ENCODE results near the gene CFAP46.
"Not testable (repeated sequence)": the region's sequence is repeated elsewhere in the genome, so short reads cannot be mapped to it uniquely, and the experiment has no call there.

The CFAP46 gene

DNA sequence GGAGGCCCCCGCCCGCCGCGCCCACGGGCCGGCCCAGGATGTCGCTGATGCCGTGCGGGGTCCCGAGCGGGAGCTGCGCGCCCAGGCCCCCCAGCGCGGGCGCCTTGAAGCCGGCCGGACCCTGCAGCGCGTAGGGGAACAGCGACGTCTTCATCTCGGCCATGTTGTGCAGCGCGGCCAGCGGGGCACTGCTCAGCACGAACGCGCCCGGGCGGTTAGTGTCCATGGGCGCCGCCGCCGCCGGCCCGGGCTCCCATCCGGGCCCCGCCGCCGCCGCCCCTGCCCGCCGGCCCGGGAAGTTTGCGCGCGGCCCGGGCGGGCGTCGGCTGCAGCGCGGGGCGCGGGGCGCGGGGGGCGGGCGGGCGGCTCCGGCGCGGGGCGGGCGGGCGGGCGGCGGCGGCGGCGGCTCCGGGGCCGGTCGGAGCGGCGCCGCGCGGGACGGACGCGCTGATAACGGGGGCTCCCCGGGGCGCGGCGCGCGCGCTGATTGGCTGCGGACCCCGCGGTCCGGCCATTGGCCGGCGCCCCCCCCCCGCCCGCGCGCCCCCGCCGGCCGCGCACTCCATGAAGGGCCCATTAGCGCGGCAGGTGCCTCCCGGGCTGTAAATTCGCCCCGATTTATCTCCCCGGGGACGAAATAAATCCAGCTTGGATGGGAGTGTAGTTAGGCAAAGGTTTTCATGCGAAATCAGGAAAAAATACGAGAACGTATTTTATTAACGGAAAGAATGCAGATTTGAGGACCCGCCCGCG lies 156.5 kb downstream of the CFAP46 start, which contains the start of gene NKX6-2:
TSS of gene NKX6-2 (minus strand) at position 425 of the 753 bp plus-strand sequence. CDS start at position 226, 199 bp downstream.
- no peak for DNase-seq

DNA sequence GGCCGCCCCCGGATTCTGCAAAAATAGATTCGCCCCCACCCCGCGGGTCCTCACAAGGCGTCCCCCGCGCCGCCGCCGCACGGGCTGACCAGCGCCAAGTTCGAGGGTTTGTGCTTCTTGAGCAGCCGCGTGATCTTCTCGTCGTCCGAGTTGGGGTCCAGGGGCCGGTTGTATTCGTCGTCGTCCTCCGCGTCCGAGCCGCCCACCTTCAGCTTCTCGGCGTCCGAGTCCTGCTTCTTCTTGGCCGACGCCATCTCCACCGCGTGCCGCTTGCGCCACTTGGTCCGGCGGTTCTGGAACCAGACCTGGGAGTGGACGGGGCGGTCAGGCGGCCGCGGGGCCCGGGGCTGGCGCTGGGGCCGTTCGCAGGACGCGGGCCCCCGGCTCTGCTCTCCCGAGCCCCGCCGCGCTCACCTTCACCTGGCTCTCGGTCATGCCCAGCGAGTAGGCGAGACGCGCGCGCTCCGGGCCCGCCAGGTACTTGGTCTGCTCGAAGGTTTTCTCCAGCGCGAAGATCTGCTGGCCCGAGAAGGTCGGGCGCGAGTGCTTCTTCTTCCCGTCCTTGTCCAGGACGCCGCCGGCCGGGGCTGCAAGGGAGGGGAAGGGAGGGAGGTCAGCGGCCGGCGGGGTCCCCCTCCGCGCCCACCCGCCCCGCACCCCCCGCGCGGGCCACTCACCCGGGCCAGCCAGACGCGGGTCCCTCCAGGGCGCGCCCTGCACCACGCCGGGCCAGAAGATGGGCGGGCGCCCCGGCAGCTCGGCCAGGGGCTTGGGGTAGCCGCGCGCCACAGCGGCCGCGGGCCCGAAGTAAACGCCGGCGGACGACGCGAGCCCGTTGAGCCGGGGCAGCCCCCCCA lies 157.3 kb downstream of the CFAP46 start:
- DNase-seq: no peak

DNA sequence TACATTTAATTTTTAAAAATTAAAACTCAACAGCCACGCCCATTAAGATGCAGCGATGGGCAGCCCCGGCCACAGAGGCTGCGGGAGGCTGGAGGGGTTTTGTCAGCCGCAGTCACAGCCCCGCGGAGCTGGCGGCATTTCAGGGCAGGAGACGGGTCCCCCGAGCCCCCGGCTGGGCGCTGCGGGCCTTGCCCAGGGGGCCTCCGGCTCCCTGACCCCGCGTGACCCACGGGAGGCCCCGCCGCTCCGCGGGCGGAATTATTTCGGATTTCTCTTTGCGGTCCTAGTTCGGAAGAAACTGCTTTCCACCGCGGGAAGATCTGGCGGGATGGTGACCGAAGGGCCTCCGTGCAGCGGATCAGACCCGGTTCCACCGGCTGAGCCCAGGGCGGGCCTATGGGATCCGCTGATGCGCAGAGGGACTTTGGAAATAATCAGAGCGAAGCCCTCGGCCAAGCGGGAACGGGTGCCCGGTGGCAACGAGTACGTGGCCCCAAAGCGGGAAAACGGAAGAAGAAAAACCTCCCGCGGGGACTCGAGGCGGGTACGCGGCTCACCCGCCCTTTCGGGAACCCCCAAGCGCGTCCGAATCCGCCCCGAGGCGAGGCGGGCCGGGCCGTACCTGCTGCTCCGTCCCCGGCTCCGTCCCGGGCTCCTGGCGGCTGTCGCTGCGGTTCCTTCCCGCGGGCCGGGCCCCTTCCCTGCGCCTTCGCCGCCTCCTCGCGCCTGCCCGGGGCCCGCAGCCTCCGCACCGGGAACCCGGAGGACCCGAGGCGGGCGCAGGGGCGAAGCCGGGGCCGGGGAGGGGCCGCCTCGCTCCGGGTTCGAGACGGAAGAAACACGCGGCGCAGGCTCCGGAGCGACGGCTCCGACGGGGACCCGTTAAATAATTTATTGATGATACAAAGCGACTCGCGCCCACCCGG lies 158.2 kb downstream of the CFAP46 start:
- DNase-seq: no peak

DNA sequence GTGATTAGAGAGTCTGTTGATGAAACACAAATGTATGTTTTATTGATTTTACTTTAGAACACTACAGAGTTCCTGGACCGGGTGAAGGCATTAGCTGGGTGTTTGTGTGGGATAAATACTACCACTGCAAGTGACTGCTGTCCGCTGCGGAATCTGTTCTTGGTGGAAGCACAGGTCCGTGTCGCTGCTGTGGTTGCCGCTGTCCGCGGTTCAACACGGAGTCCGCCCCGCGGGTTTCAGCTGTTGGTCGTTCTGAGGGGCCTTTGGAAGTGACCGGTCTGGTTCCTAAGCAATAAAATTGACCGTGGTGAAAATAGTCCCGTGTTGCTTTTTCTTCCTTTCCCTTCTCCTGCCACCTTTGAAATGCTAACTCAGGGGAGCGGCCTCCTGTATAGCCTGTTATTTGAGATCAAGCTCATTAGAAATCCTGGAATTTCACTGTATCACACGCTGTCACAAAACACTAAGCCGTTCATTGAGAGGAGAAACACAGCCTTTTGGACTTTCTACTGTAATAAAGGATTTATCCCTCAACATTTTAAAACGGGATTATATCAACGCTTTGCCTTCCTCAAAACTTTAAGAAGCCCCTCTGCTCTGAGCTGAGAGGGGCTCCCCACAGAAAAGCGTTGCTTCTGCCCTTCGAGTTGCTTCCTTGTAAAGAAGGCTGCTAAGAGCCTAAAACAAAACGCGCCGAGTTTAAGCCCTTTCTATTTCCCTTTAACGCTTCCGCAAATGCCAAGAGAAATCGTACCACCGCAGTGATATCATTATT lies 159.0 kb downstream of the CFAP46 start:
- no peak for DNase-seq

DNA sequence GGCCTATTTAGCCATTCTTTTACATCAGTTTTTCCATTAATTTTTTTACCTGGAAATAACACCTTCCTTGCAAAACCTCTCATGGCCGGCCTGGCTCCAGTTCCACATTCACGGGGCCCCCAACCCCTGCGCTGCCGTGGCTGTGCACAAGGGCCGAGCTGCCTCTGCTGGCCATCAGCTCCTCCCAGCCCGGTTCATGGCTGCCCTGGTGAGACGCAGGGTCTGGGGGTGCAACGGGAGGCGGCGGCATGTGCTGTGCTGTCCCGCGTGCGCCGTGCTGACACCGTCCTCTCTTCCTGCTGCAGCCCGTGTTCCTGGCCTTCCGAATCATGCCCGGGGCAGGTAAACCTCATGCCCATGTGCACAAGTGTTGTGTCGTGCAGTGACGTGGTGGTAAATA lies 160.8 kb downstream of the CFAP46 start:
- DNase-seq: no peak

DNA sequence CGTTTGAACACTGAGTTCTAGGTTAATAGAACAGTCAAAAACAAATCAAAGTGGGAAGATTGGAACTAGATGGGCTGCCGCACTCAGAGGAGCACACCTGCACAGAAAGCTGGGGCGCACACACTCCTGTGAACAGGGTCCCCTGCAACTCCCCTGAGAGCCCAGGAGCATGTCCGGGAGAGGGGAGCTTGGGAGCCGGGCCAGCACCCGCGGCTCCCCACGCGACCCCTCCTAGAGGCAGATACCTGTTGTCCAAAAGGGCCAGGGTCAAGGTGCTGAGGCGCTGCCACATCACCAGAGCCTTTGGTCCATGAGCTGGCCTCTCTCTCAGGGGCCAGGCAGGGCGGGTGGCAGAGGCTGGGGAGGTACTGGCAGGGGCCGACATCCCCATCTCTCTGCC lies 162.0 kb downstream of the CFAP46 start:
- DNase-seq: no peak

DNA sequence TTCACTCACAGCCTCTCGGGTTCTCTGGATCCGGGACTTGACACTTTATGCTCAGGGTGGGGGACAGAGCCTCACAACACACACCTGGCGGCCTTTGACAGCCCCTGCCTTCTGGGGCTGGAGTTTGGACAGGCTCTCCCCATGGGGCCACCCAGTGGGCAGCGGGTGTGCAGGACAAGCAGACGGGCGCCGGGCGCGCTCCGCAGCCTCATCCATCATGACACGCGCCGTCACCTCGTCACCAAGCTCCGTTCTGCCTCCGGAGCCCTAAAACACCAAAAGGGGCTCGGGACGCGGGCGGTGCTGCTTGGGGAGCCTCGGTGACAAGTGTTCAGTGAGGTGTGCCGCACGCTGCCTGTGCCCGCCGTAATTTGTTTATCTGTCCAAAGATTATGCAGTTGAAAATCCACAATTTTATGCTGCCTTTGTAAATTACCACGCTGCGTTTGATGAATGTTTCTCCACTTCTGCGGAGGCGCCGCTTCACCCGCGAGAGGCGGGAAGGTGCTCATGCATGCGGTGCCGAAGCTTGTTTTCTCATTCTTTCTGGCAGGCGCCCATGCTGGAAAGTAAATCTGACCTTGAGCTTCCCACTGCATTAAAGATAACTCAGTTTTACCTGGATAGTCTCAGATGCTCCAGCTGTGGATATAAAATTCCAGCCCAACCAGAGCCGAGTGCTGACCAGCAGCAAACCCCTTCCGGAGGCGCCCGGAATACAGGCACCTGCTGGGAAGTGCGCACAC lies 162.6 kb downstream of the CFAP46 start:
- no peak for DNase-seq

DNA sequence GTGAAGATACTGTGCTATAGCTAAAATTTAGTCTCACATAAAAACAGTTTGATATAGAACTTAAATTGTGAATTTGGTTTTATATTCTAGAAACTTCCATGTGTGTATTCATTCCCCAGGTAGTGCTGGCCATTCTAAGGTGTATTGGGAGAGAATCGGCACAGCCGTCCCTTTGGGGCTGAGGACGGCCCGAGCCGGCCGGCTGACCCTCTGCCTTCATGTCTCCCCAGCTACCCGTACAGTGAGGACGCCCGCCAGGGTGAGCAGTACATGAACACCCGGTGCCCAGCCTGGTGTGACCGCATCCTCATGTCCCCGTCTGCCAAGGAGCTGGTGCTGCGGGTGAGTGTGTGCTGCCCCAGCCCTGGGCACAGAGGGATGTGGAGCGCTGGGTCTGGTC lies 164.9 kb downstream of the CFAP46 start:
- DNase-seq: no peak

DNA sequence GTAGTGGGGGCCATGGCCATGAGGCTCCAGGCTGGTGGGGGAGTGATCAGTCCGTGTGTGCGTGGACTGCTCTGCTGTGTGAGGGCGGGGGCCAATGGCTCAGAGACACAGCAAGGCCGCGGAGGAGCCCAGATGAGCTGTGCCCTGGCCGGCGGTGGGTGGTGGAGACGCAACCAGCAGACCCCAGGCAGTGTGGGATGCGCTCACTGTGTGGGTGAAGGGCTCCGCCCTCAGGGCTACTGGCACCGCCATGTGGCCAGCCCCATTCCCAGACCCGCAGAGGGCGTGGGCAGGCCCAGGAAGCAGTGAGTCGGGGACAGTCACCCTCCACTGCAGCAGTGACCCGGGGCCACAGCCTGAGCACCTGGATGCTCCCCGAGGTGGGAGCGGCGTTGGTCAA lies 165.5 kb downstream of the CFAP46 start:
- no peak for DNase-seq

DNA sequence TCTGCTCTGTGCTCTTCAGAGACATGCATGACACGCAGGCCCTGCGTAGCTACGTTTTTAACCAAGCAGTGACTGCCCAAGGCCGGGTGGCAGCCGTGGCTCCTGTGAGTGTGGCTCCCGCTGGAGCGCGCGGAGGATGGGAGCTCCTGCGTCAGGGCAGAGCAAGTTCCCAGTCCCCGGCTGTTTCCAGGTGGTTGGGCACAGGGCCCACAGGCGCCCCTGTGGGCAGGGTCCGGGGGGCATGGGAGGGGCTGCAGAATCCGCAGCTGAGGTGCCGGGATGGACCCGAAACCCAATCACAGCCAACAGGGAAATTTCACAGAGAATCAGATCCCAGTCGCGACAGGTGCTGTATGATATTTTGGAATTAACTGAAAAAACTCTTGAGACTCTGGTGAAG lies 166.2 kb downstream of the CFAP46 start:
- DNase-seq: no peak

DNA sequence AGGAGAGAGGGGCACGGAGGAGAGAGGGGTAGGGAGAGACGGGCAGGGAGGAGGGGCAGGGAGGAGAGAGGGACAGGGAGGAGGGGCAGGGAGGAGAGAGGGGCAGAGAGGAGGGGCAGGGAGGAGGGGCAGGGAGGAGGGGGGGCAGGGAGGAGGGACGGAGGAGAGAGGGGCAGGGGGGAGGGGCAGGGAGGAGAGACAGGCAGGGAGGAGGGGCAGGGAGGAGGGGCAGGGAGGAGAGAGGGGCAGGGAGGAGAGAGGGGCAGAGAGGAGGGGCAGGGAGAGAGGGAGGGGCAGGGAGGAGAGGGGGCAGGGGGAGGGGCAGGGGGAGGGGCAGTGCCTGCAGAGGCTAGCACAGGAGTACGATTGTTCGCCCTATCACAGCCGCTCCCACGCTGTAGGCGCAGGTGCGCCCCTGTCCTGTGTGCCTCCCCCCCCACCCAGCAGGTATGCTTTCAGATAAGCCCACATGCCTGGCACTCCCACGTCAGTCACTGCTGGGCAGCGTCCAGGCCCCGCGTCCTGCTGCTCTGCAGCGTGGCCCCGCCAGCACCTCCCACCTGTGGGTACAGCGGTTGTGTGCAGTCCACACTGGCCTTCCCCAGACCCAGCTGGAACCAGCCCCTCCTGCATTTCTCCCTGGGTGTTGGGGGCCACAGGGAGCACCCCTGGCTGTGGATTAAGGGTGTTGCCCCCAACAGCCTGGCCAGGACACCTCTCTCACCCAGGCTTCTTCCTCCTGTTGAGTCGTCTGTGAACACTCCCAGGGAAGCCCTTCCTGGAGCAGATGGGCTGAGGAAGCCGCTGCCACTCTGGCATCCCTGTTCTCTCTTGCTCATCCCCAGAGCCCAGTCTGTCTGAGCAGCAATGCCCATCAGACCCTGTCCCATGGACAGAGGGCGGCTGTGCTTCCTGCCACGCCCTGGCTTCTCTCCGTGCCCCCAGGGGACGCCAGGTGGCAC lies 167.2 kb downstream of the CFAP46 start:
- no peak for DNase-seq

DNA sequence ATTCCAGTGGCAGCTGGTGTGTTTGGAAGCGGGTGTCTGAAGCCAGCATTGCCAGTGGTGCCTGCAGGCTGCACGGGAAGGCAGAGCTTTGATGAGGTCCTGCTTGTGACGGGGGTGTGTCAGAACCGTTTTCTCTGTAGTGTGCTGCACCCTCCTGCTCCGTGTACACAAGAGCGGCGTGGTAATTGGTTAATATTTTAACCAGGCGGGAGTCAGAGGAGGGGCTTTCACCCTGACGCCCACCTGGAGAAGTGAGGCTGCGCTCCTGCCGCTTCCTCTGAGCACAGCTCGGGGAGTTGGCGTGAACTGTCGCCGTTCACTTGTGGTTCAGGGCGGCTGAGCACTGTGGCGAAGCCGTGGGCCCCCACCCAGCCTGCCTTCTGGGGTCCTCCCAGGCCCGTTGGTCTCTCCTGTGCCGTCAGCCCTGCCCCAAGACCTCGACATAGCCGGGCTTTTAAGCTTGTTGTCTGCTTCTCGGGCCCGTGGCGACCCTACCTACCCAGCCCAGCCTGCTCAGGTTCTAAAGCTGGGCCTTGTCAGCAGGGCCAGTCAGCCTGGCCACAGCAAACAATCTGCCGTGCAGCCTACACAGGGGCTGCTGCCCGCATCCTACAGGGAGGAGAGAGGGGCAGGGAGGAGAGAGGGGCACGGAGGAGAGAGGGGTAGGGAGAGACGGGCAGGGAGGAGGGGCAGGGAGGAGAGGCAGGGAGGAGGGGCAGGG lies 168.0 kb downstream of the CFAP46 start:
- DNase-seq: no peak

DNA sequence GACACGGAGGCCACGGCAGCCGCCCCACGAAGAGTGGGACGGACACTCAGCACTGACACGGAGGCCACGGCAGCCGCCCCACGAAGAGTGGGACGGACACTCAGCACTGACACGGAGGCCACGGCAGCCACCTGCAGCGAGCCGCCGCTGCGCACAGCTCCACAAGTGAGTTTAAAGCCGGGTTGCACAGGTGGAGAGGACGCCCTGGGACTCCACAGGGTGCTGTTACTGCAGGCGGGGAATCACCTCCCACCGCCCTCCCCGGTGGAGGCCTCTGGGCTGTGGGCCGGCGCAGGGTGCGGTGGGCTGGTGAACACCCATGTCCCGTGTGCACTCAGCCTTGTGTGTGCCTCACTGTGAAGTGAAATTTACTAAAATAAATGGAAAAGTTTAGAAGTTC lies 169.6 kb downstream of the CFAP46 start:
- DNase-seq: not testable (repeated sequence)

DNA sequence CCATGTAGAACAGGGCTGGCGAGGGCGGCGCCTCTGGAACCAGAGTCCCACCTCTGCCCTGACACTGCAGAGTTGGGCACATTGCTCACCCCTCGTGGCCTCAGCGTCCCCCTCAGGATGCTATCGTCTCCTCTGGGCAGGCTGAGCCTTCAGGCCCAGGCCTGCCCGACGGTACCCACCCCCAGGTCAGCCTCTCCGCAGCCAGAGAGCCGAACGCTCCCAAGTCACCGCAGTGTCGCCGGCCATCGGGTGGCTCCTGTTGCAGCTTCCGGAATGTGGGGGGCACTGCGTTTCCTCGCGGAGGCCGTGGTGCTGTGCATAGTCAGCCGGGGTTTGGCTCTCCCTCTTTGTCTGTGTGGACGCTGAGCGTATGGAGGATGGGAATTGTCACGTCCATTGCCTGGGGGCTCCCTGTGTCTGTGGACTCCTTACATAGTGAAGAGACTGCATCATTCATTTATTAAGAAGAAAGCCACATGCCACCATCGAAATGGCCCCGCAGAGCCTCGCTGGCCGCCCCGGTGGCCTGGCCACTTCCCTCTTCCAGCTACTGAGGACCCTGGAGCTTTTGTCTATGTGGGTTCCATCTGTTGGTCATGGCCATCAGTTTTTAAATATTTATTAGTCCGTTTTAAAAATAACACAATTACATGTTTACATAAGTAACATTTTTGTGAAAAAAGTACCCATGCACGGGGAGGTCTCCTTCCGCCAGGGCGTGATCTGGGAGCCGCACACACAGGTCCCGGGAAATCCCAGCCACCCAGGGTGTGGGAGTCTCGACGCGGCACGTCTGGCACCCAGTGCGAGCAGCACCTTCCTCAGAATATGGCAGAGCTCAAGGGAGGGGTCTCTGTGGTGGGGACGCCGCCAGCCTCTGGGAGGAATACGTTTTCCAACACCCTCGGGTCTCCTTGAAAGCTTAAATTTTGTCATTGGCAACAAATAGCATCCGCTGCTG lies 172.0 kb downstream of the CFAP46 start:
- DNase-seq: no peak

DNA sequence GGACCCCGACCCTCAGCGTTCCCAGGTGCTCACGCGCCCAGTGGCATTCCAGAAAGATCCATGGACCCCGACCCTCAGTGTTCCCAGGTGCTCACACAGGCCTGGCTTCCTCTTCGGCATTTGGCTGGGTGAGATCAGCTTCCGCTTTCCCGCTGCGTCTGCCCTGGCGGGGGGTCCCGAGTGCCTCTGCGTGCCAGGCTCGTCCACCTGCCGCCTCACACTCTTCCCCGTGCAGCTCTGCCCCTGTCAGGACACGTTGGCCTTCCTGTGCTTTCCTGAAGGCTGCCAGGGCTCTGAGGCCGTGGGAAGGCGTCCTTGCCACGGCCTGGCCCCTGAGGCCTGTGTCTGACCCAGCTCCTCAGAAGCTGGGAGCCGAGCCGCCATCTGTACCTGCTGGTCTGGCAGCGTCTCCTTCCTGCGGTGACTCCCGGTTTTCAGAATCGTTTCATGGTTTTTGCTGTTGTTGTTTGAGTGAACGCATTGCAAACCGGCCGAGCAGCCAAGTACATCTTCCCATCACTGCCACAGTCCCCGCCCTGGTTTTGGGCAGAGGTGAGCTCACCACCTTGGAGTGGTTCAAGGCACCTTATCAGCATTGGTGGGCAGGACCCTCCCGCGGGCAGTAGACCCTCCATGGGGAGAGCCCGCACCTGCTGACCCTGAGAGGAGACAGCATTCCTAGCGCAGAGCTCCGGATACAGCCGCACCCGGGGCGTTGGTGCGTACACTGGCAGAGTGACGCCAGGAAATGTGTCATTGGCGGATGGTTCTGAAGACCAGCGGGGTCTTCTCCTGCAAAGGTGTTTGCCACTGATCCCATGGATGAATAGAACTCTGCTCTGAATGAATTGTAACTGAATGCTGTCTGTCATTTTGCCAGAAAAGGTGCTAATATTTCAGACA lies 173.8 kb downstream of the CFAP46 start:
- no peak for DNase-seq

DNA sequence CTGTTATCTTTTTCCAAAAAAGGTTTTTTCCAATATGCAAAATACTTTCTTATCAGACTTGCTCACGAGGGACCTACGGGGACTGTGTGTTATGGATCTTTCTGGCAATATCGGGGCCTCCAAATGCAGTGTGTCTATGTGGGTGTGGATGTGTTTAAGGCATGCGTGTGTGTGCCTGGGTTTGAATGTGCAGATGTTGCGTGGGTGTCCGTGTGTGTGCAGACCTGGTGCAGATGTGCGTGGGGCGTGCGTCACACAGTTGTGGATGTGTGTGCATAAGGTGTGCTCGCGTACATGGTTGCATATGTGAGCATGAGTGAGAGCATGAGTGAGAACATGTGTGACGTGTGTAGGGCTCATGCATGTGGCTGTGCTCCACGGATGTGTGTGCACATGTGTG lies 176.1 kb downstream of the CFAP46 start:
- no peak for DNase-seq

DNA sequence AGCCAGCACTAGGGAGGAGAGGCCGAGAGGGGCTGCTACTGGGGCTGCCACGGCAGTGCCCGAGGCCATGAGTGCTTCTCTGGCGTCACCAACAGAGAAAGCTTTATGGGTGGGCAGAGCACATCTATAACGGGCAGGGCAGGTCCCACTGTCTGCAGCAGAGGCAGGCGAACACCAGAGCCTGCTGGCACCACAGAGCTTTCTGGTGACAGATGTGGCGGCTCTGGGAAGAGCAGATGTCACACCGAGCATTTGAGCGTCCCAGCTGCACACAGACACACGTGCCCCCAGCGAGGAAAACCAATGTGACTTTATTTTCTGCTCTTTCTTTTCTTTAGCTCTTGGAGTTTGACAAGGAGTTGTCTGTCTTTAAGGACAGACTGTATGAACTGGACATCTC lies 176.9 kb downstream of the CFAP46 start:
- no peak for DNase-seq

Data from HCEC 1CT (cell line).